ENCODE measurements around the gene ACVRL1. TPM values are rescaled to one million over a fixed set of nuclear protein-coding genes. Genes with fewer than 3 reads are reported as not detected.

Gene ACVRL1
- total RNA-seq, 1 experiment from 2014 or later = not detected

- no peak overlapping the region for H3K4me3 Mint-ChIP-seq
- Histone ChIP-seq H3K23me2 (ENCODE audit: insufficient read length, low read depth, low read length, poor library complexity, severe bottlenecking) (no peaks in the 10 kb centered on the region), H3K18ac (ENCODE audit: insufficient read length, low read depth, low read length) (no peak overlapping the region), H2BK15ac (ENCODE audit: low read depth, low read length) (no peak overlapping the region), H3K79me1 (ENCODE audit: insufficient read depth, low read depth, low read length, poor library complexity, severe bottlenecking) (no peaks in the 10 kb centered on the region), H2BK120ac (ENCODE audit: low read depth, low read length, poor library complexity, severe bottlenecking) (no peak overlapping the region), H3K4ac (ENCODE audit: low read depth, low read length) (no peak overlapping the region), H2BK5ac (ENCODE audit: insufficient read length, low read length) (no peak overlapping the region), H4K20me1 (ENCODE audit: control insufficient read depth, insufficient read depth, insufficient read length) (peaks cover 3% of the 10 kb centered on the region), H3T11ph (ENCODE audit: low read length) (no peak overlapping the region), H3K56ac (ENCODE audit: insufficient read length, low read depth, low read length) (no peak overlapping the region), H3K9ac (ENCODE audit: extremely low read depth, insufficient read length, low read length) (no peak overlapping the region), H3K14ac (ENCODE audit: insufficient read depth, low read length) (no peak overlapping the region), H3K27ac (ENCODE audit: insufficient read length, low read depth, low read length) (no peak overlapping the region), H2BK20ac (ENCODE audit: low read depth, low read length, poor library complexity, severe bottlenecking) (no peak overlapping the region), H3K4me1 (ENCODE audit: insufficient read depth, low read length) (peaks cover 2% of the 10 kb centered on the region; the same call in 1 of the 2 replicates), H2AFZ (ENCODE audit: low read length) (no peak overlapping the region), H3K23ac (ENCODE audit: insufficient read length, low read depth, low read length) (no peak overlapping the region), H3K27me3 (ENCODE audit: insufficient read depth, low read length) (peaks cover 5% of the 10 kb centered on the region; the same call in 1 of the 2 replicates), H2BK12ac (ENCODE audit: insufficient read length, low read depth, low read length) (no peak overlapping the region), H3K79me2 (ENCODE audit: insufficient read depth, low read length) (no peaks in the 10 kb centered on the region), H4K91ac (ENCODE audit: insufficient read length, low read depth, low read length) (no peak overlapping the region), H3K4me2 (ENCODE audit: insufficient read depth, insufficient read length, low read length) (no peak overlapping the region), H3K9me3 (ENCODE audit: control insufficient read depth, low read depth, low read length) (no peaks in the 10 kb centered on the region), H4K8ac (replicated peaks; ENCODE audit: insufficient read length, low read depth, low read length) (no peak overlapping the region), H4K5ac (ENCODE audit: insufficient read length, low read depth, low read length) (no peak overlapping the region), H2AK5ac (ENCODE audit: insufficient read length, low read length) (no peak overlapping the region)
- no CpG with 5 or more reads among the region's 3 CpGs for WGBS (ENCODE audit: extremely low coverage, insufficient read length, low lambda C conversion rate)
- TF ChIP-seq CTCF (conservative IDR thresholded peaks at IDR 0.05) = no peak
- H3K27ac Mint-ChIP-seq = no peak overlapping the region
- peaks cover 16 to 33% of the 10 kb centered on the region in 2 experiments for H3K4me1 Mint-ChIP-seq
- H3K36me3 Mint-ChIP-seq (ENCODE audit: insufficient read depth in 1 of 3, low read depth in 3 of 3) = no peaks in the 10 kb centered on the region
- H3K27me3 Mint-ChIP-seq (ENCODE audit: low read depth) = peaks cover 18% of the 10 kb centered on the region
- no peaks in the 10 kb centered on the region for H3K9me3 Mint-ChIP-seq
- DNase-seq = no peak
Observed at GRCh38 chr12:51910691-51911090, 3.4 kb downstream of the ACVRL1 start.
